OCI-LY3 (cell line): Measurements from ENCODE around the gene DPEP2.

Experiments
- H2AFZ ChIP-seq: fragments of 200-600, 300-600 bp; shearing (Covaris generic); 2 replicates; pipeline ENCODE4 v1.6.0; 2014; ENCODE audit warnings: antibody characterized with exemption, low read depth, low read length
- H3K27ac ChIP-seq: fragments of 200-600, 300-600 bp; sonication (generic); 2 replicates; pipeline ENCODE4 v1.5.1; 2014; ENCODE audit warnings: mild to moderate bottlenecking, low read length, moderate library complexity, mixed read lengths
- H3K27me3 ChIP-seq: fragments of 200-600, 300-600 bp; sonication (generic); 2 replicates; pipeline ENCODE4 v1.6.1; 2014; ENCODE audit warnings: low read depth, low read length, mixed read lengths
- H3K36me3 ChIP-seq: fragments of 200-600, 300-600 bp; sonication (generic); replicated peaks from 2 replicates; pipeline ENCODE3; 2014; ENCODE audit warnings: low read depth, low read length, mixed read lengths
- H3K4me1 ChIP-seq: fragments of 300-600, 200-600 bp; sonication (generic); 2 replicates; pipeline ENCODE4 v1.6.1; 2014; ENCODE audit warnings: low read length, mixed read lengths
- H3K4me2 ChIP-seq: fragments of 200-600, 300-600 bp; sonication (generic); 2 replicates; pipeline ENCODE4 v1.6.1; 2014; ENCODE audit warnings: low read length, mixed read lengths
- H3K4me3 ChIP-seq: fragments of 300-600, 200-600 bp; sonication (generic); 2 replicates; pipeline ENCODE4 v1.5.1; 2014; ENCODE audit warnings: antibody characterized with exemption, mild to moderate bottlenecking, low read length, moderate library complexity
- H3K79me2 ChIP-seq: fragments of 300-600, 200-600 bp; shearing (Covaris generic); 2 replicates; pipeline ENCODE4 v1.6.1; 2014; ENCODE audit warnings: mild to moderate bottlenecking, low read length, mixed read lengths
- H3K9ac ChIP-seq: fragments of 300-600, 200-600 bp; shearing (Covaris generic); 2 replicates; pipeline ENCODE4 v1.6.0; 2014; ENCODE audit warnings: mild to moderate bottlenecking, low read length, moderate library complexity
- H3K9me3 ChIP-seq: fragments of 200-600, 300-600 bp; shearing (Covaris generic); 2 replicates; pipeline ENCODE4 v1.6.1; 2014; ENCODE audit warnings: low read length, mixed read lengths; ENCODE audit not compliant: insufficient read depth
- H4K20me1 ChIP-seq: fragments of 200-600, 300-600 bp; sonication (generic); 2 replicates; pipeline ENCODE4 v1.6.1; 2016; ENCODE audit warnings: low read length, mixed read lengths; ENCODE audit not compliant: insufficient read depth
- CTCF ChIP-seq: fragments of 200-600, 300-600 bp; sonication (generic); IDR thresholded peaks from 2 replicates; pipeline ENCODE4 v1.5.1; 2014; ENCODE audit warnings: antibody characterized with exemption, low read length, low read depth
- EZH2phosphoT487 ChIP-seq: fragments of 200-600 bp; shearing (Covaris generic); IDR thresholded peaks from 2 replicates; pipeline ENCODE4 v1.6.1; 2018; ENCODE audit warnings: antibody characterized with exemption, mixed run types, low read depth

Gene DPEP2

DNA sequence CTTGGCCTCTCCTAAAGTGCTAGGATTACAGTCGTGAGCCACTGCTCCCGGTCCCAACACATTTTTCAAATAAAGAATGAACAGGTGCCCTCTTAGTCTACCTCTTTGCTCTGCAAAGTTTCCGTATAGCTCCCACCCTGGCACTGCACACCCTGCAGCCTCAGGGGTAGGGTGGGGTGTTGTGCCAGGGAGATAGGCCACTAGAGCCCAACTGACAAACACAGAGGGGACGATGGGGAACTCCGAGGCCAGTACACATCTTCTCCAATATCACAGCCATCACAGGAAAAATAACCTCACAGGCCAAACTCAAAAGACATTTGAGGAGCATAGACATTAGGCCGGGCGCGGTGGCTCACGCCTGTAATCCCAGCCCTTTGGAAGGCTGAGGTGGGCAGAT, 28.2 kb downstream of the DPEP2 start:
- H3K4me2 ChIP-seq = no peak overlapping the region
- no peak overlapping the region for H3K4me3 ChIP-seq
- no peaks in the 10 kb centered on the region for H3K9me3 ChIP-seq
- H3K27me3 ChIP-seq = no peaks in the 10 kb centered on the region
- peaks cover 9% of the 10 kb centered on the region for H4K20me1 ChIP-seq
- no peak overlapping the region for H3K27ac ChIP-seq
- H3K79me2 ChIP-seq = peaks cover 14% of the 10 kb centered on the region
- TF ChIP-seq EZH2phosphoT487 = no peak
- no peak for TF ChIP-seq CTCF
- H3K9ac ChIP-seq = no peak overlapping the region
- peaks cover 19% of the 10 kb centered on the region for H3K4me1 ChIP-seq
- no peak overlapping the region for H2AFZ ChIP-seq
- H3K36me3 ChIP-seq = peaks cover 2% of the 10 kb centered on the region

- no peaks in the 10 kb centered on the region for H3K9me3 ChIP-seq
- peak overlapping the region; percentile 86 for H3K4me2 ChIP-seq
- peaks cover 14% of the 10 kb centered on the region for H3K79me2 ChIP-seq
- H3K36me3 ChIP-seq = peaks cover 2% of the 10 kb centered on the region
- H4K20me1 ChIP-seq = peaks cover 17% of the 10 kb centered on the region
- H3K4me1 ChIP-seq = peaks cover 12% of the 10 kb centered on the region; the same call in 1 of the 2 replicates
- peak overlapping the region; percentile 69; the same call in 1 of the 2 replicates for H2AFZ ChIP-seq
- no peaks in the 10 kb centered on the region for H3K27me3 ChIP-seq
- H3K4me3 ChIP-seq = peak overlapping the region; percentile 83
- peak overlapping the region; percentile 76 for H3K9ac ChIP-seq
- H3K27ac ChIP-seq = no peak overlapping the region
- TF ChIP-seq EZH2phosphoT487 (no peak), CTCF (no peak)
Observed at GRCh38 chr16:67969254-67970039, 29.8 kb downstream of the DPEP2 start.

- Histone ChIP-seq H2AFZ (peak within 1 kb of the TSS; percentile 69; the same call in 1 of the 2 replicates), H3K4me3 (peak within 1 kb of the TSS; percentile 83), H3K27ac (peak within 1 kb of the TSS; percentile 33), H3K9me3 (no peaks in the 10 kb centered on the region), H3K79me2 (peaks cover 14% of the 10 kb centered on the region), H3K9ac (peak within 1 kb of the TSS; percentile 77), H3K36me3 (peaks cover 2% of the 10 kb centered on the region), H3K4me2 (peak within 1 kb of the TSS; percentile 86), H3K27me3 (no peaks in the 10 kb centered on the region), H3K4me1 (peaks cover 12% of the 10 kb centered on the region; the same call in 1 of the 2 replicates), H4K20me1 (peaks cover 20% of the 10 kb centered on the region)
- TF ChIP-seq CTCF (no peak), EZH2phosphoT487 (no peak)
Observed at GRCh38 chr16:67968400-67969253, 30.7 kb downstream of the DPEP2 start, which contains the start of gene SLC12A4. SLC12A4 (minus strand) TSS chr16:67968637; CDS start chr16:67968553, 84 bp downstream.
